Neural progenitor cell (in vitro differentiated cells): Measurements from ENCODE around the gene SDF4. TPM values are rescaled to one million over a fixed set of nuclear protein-coding genes. Genes with fewer than 3 reads are reported as not detected.

ENCODE experiments used
- DNase-seq: peaks from one replicate; pipeline ENCODE4 v3.0.0-alpha.2; 2016; ENCODE audit warnings: low spot score
- H2AFZ ChIP-seq: fragments of 200-600 bp; sonication (generic); replicated peaks from 2 replicates; pipeline ENCODE4 v1.6.1; 2016; ENCODE audit warnings: antibody characterized with exemption
- H3F3A ChIP-seq: fragments of 200-600 bp; sonication (generic); 2 replicates; pipeline ENCODE4 v1.6.1; 2016; ENCODE audit warnings: antibody characterized with exemption, low read depth
- H3K27ac ChIP-seq: fragments of 200-600 bp; sonication (generic); 2 replicates; pipeline ENCODE4 v1.5.1; 2016; ENCODE audit warnings: mild to moderate bottlenecking
- H3K27me3 ChIP-seq: fragments of 200-600 bp; sonication (generic); 2 replicates; pipeline ENCODE4 v1.6.1; 2016; ENCODE audit warnings: mild to moderate bottlenecking, moderate library complexity
- H3K36me3 ChIP-seq: fragments of 200-600 bp; sonication (generic); 2 replicates; pipeline ENCODE4 v1.5.1; 2016
- H3K4me1 ChIP-seq: fragments of 200-600 bp; sonication (generic); 2 replicates; pipeline ENCODE4 v1.6.1; 2016; ENCODE audit warnings: mixed run types
- H3K4me2 ChIP-seq: fragments of 200-600 bp; sonication (generic); 2 replicates; pipeline ENCODE4 v1.6.1; 2016
- H3K4me3 ChIP-seq: fragments of 200-600 bp; sonication (generic); 2 replicates; pipeline ENCODE4 v1.5.1; 2016
- H3K79me2 ChIP-seq: fragments of 200-600 bp; sonication (generic); 2 replicates; pipeline ENCODE4 v1.6.1; 2016; ENCODE audit warnings: low read depth
- H3K9ac ChIP-seq: fragments of 200-600 bp; sonication (generic); 2 replicates; pipeline ENCODE4 v1.6.1; 2016
- H3K9me3 ChIP-seq: fragments of 200-600 bp; sonication (generic); 2 replicates; pipeline ENCODE4 v1.5.1; 2016; ENCODE audit warnings: low read depth
- H4K20me1 ChIP-seq: fragments of 200-600 bp; sonication (generic); 2 replicates; pipeline ENCODE4 v1.6.1; 2016; ENCODE audit warnings: low read depth
- H3K27ac Mint-ChIP-seq: 3 replicates; pipeline ENCODE4 v1.8.0; 2021; ENCODE audit warnings: mixed read lengths
- H3K27me3 Mint-ChIP-seq: 2 replicates; pipeline ENCODE4 v1.8.0; 2022; ENCODE audit warnings: low read depth, mild to moderate bottlenecking, inconsistent platforms, moderate library complexity, mixed read lengths; ENCODE audit not compliant: insufficient read depth
- H3K36me3 Mint-ChIP-seq: 3 replicates; pipeline ENCODE4 v1.8.0; 2021; ENCODE audit warnings: mixed read lengths
- H3K4me1 Mint-ChIP-seq: 3 replicates; pipeline ENCODE4 v1.8.0; 2021; ENCODE audit warnings: mixed read lengths
- H3K4me3 Mint-ChIP-seq: 3 replicates; pipeline ENCODE4 v1.8.0; 2021; ENCODE audit warnings: mild to moderate bottlenecking, moderate library complexity, mixed read lengths
- H3K9me3 Mint-ChIP-seq: 3 replicates; pipeline ENCODE4 v1.8.0; 2020; ENCODE audit warnings: mixed read lengths
- EZH2 ChIP-seq: fragments of 200-600 bp; sonication (generic); IDR thresholded peaks from 2 replicates; pipeline ENCODE4 v1.6.1; 2017; ENCODE audit warnings: antibody characterized with exemption, mild to moderate bottlenecking, moderate library complexity
- EZH2phosphoT487 ChIP-seq: fragments of 200-600 bp; sonication (generic); IDR thresholded peaks from 2 replicates; pipeline ENCODE4 v1.6.1; 2017; ENCODE audit warnings: antibody characterized with exemption
- total RNA-seq: library from RNA; depleted of rRNA; stranded (reverse); fragments of >200 nt; gene quantifications from 2 replicates; pipeline ENCODE4 v1.2.3, GENCODE V29; 2015; ENCODE audit warnings: low replicate concordance
- TF ChIP-seq, protein P1 (sequence below): fragments of 200-600 bp; sonication (generic); IDR thresholded peaks from 2 replicates; pipeline ENCODE4 v1.5.1; 2017; ENCODE audit warnings: antibody characterized with exemption, mild to moderate bottlenecking

The SDF4 gene
- total RNA-seq, 1 donor from 2014 or later: 16.6 TPM

DNA sequence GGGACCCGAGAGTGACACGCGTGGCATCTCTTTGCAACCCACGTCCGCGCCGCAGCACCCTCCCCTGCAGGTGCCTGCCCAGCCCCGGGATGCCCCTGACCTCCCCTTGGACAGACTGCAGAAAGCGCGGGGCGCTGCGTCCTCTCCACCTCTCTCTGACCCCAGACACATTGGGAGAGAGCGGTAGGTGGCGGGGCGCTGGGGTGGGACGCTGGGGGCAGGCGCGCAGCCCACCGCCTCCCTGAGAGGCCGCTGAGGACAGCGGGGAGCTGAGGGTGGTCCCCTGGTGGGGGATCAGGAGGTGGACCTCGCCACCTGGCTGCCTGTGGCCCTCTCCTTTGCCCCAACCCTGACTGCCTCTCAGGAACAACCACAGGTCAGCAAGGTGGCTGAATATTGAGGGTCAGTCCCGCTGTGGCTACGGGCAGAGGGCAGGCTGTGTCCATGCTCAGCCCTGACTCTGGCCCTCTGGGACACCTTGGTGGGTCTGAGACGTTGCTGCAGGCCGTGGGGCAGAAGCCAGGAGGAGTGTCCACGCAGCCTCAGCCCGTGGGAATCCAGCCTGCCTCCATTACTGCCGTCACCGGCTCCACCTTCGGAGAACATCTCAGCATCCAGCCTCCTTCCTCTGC is 42.6 kb upstream of the SDF4 start:
- H4K20me1 ChIP-seq: peaks cover 39% of the 10 kb centered on the region
- H3K79me2 ChIP-seq: peaks cover 42% of the 10 kb centered on the region
- H3K4me1 ChIP-seq: peaks cover 12% of the 10 kb centered on the region
- no peak overlapping the region for H2AFZ ChIP-seq
- H3F3A ChIP-seq: no peaks in the 10 kb centered on the region
- peaks cover 13% of the 10 kb centered on the region for H3K36me3 Mint-ChIP-seq
- peak overlapping the region; percentile 98 for H3K4me2 ChIP-seq
- H3K27ac Mint-ChIP-seq: no peak overlapping the region
- peak overlapping the region; percentile 100 for H3K4me3 ChIP-seq
- H3K4me1 Mint-ChIP-seq: peaks cover 30% of the 10 kb centered on the region
- H3K4me3 Mint-ChIP-seq: peak overlapping the region; percentile 82
- no peak overlapping the region for H3K27ac ChIP-seq
- H3K36me3 ChIP-seq: no peaks in the 10 kb centered on the region
- DNase-seq: no peak
- no peaks in the 10 kb centered on the region for H3K27me3 ChIP-seq
- H3K9me3 ChIP-seq: no peaks in the 10 kb centered on the region
- TF ChIP-seq EZH2 (no peak), EZH2phosphoT487 (no peak)
- TF ChIP-seq, protein P1, sequence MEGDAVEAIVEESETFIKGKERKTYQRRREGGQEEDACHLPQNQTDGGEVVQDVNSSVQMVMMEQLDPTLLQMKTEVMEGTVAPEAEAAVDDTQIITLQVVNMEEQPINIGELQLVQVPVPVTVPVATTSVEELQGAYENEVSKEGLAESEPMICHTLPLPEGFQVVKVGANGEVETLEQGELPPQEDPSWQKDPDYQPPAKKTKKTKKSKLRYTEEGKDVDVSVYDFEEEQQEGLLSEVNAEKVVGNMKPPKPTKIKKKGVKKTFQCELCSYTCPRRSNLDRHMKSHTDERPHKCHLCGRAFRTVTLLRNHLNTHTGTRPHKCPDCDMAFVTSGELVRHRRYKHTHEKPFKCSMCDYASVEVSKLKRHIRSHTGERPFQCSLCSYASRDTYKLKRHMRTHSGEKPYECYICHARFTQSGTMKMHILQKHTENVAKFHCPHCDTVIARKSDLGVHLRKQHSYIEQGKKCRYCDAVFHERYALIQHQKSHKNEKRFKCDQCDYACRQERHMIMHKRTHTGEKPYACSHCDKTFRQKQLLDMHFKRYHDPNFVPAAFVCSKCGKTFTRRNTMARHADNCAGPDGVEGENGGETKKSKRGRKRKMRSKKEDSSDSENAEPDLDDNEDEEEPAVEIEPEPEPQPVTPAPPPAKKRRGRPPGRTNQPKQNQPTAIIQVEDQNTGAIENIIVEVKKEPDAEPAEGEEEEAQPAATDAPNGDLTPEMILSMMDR: no peak
- peak overlapping the region; percentile 44 for H3K9ac ChIP-seq
- peaks cover 2% of the 10 kb centered on the region for H3K9me3 Mint-ChIP-seq
- H3K27me3 Mint-ChIP-seq: peaks cover 4% of the 10 kb centered on the region

GRCh38 chr1:1273512-1274298 is 41.9 kb upstream of the SDF4 start, which contains the start of gene UBE2J2:
Gene UBE2J2, minus strand, starts transcription at chr1:1273854. Its CDS starts 5,862 bp downstream, at chr1:1267992.
- Histone ChIP-seq H3K9ac (peak within 1 kb of the TSS; percentile 96), H3K27me3 (no peaks in the 10 kb centered on the region), H3K4me2 (peak within 1 kb of the TSS; percentile 98), H2AFZ (no peak within 1 kb of the TSS), H3K4me3 (peak within 1 kb of the TSS; percentile 100), H3K27ac (peak within 1 kb of the TSS; percentile 64), H3F3A (no peaks in the 10 kb centered on the region), H3K36me3 (no peaks in the 10 kb centered on the region), H3K4me1 (peaks cover 12% of the 10 kb centered on the region), H3K79me2 (peaks cover 46% of the 10 kb centered on the region), H3K9me3 (no peaks in the 10 kb centered on the region), H4K20me1 (peaks cover 42% of the 10 kb centered on the region)
- DNase-seq: peak; percentile 97
- Mint-ChIP-seq H3K27ac (no peak within 1 kb of the TSS), H3K9me3 (peaks cover 2% of the 10 kb centered on the region), H3K27me3 (peaks cover 4% of the 10 kb centered on the region), H3K4me3 (peak within 1 kb of the TSS; percentile 91), H3K36me3 (peaks cover 13% of the 10 kb centered on the region), H3K4me1 (peaks cover 30% of the 10 kb centered on the region)
- peak; percentile 8 for TF ChIP-seq EZH2
- TF ChIP-seq EZH2phosphoT487: no peak

DNA sequence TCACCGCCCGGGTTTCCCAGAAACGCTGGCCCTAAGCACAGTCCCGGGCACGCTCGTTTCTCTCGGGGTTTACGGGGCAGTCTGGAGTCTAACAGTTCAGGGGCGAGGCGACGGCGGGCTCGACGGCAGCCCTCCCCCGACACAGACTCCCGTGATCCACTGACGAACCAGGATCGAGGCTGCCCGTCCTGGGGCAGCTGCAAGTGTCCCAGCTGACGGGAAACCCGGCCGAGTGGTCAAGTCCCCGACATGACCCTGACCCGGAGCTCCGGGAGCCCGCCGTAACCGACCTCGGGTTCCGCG is 41.4 kb upstream of the SDF4 start:
- Histone ChIP-seq H3K27me3 (no peaks in the 10 kb centered on the region), H3K4me3 (peak overlapping the region; percentile 100), H3K36me3 (no peaks in the 10 kb centered on the region), H3K27ac (peak overlapping the region; percentile 64), H4K20me1 (peaks cover 47% of the 10 kb centered on the region), H3K4me1 (peaks cover 12% of the 10 kb centered on the region), H2AFZ (no peak overlapping the region), H3F3A (no peaks in the 10 kb centered on the region), H3K79me2 (peaks cover 52% of the 10 kb centered on the region), H3K9me3 (no peaks in the 10 kb centered on the region), H3K4me2 (peak overlapping the region; percentile 97), H3K9ac (peak overlapping the region; percentile 96)
- no peak overlapping the region for H3K27ac Mint-ChIP-seq
- H3K9me3 Mint-ChIP-seq: peaks cover 2% of the 10 kb centered on the region
- no peak for DNase-seq
- H3K4me3 Mint-ChIP-seq: peak overlapping the region; percentile 91
- H3K27me3 Mint-ChIP-seq: peaks cover 4% of the 10 kb centered on the region
- peaks cover 13% of the 10 kb centered on the region for H3K36me3 Mint-ChIP-seq
- TF ChIP-seq, protein P1: no peak
- TF ChIP-seq EZH2 (no peak), EZH2phosphoT487 (no peak)
- peaks cover 30% of the 10 kb centered on the region for H3K4me1 Mint-ChIP-seq
